ENCODE data around the gene MYO6.

MYO6 gene

DNA sequence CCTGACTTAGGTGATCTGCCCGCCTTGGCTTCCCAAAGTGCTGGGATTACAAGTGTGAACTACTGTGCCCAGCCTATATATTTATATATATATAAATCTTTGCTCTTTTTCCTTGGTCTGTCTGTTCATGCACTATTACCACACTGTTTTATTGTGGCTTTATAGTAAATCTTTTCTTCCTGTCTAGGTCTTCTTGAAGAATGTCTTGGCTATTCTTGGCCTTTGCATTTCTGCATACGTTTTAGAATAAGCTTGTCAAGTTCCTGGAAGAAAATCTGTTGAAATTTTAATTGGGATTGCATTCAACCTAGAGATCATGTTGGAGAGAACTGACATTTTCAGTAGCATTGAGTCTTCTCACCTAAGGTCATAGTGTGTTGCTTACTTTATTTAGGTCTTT lies 37.1 kb downstream of the MYO6 start:
- no peaks in the 10 kb centered on the region for H3K79me2 ChIP-seq (ENCODE audit: insufficient read depth, low read depth)
- no peaks in the 10 kb centered on the region for H4K20me1 ChIP-seq (ENCODE audit: insufficient read depth)
- H3K4me3 ChIP-seq (IDR thresholded peaks at IDR 0.05; ENCODE audit: insufficient read depth, low read depth, low read length): no peak overlapping the region
- H3K36me3 ChIP-seq (ENCODE audit: insufficient read depth): no peaks in the 10 kb centered on the region
- no peaks in the 10 kb centered on the region for H3K4me1 ChIP-seq (ENCODE audit: low read depth, poor library complexity, severe bottlenecking)
- no peaks in the 10 kb centered on the region for H3K27me3 ChIP-seq (ENCODE audit: insufficient read depth, low read depth)
- TF ChIP-seq, protein P1, sequence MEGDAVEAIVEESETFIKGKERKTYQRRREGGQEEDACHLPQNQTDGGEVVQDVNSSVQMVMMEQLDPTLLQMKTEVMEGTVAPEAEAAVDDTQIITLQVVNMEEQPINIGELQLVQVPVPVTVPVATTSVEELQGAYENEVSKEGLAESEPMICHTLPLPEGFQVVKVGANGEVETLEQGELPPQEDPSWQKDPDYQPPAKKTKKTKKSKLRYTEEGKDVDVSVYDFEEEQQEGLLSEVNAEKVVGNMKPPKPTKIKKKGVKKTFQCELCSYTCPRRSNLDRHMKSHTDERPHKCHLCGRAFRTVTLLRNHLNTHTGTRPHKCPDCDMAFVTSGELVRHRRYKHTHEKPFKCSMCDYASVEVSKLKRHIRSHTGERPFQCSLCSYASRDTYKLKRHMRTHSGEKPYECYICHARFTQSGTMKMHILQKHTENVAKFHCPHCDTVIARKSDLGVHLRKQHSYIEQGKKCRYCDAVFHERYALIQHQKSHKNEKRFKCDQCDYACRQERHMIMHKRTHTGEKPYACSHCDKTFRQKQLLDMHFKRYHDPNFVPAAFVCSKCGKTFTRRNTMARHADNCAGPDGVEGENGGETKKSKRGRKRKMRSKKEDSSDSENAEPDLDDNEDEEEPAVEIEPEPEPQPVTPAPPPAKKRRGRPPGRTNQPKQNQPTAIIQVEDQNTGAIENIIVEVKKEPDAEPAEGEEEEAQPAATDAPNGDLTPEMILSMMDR (conservative IDR thresholded peaks at IDR 0.05; ENCODE audit: low read depth, low read length): no peak
- H3K4me2 ChIP-seq: no peak overlapping the region
- no peak overlapping the region for H3K9ac ChIP-seq
- H3K27ac ChIP-seq: no peak overlapping the region
- H2AFZ ChIP-seq (ENCODE audit: low read depth): no peak overlapping the region

- Histone ChIP-seq H2AFZ (ENCODE audit: low read depth) (no peak overlapping the region), H3K4me1 (ENCODE audit: low read depth, poor library complexity, severe bottlenecking) (no peaks in the 10 kb centered on the region), H3K27ac (no peak overlapping the region), H4K20me1 (ENCODE audit: insufficient read depth) (no peaks in the 10 kb centered on the region), H3K36me3 (ENCODE audit: insufficient read depth) (no peaks in the 10 kb centered on the region), H3K79me2 (ENCODE audit: insufficient read depth, low read depth) (no peaks in the 10 kb centered on the region), H3K27me3 (ENCODE audit: insufficient read depth, low read depth) (no peaks in the 10 kb centered on the region), H3K4me3 (IDR thresholded peaks at IDR 0.05; ENCODE audit: insufficient read depth, low read depth, low read length) (no peak overlapping the region), H3K9ac (no peak overlapping the region), H3K4me2 (no peak overlapping the region)
- TF ChIP-seq, protein P1 (conservative IDR thresholded peaks at IDR 0.05; ENCODE audit: low read depth, low read length): no peak
These were observed 39.9 kb downstream of the MYO6 start for GRCh38 chr6:75788894-75789293.

GRCh38 chr6:75791881-75792280 lies 42.8 kb downstream of the MYO6 start:
- Histone ChIP-seq H2AFZ (ENCODE audit: low read depth) (no peak overlapping the region), H3K27me3 (ENCODE audit: insufficient read depth, low read depth) (no peaks in the 10 kb centered on the region), H3K4me1 (ENCODE audit: low read depth, poor library complexity, severe bottlenecking) (no peaks in the 10 kb centered on the region), H3K79me2 (ENCODE audit: insufficient read depth, low read depth) (no peaks in the 10 kb centered on the region), H3K4me3 (IDR thresholded peaks at IDR 0.05; ENCODE audit: insufficient read depth, low read depth, low read length) (no peak overlapping the region), H3K4me2 (no peak overlapping the region), H3K36me3 (ENCODE audit: insufficient read depth) (no peaks in the 10 kb centered on the region), H3K27ac (no peak overlapping the region), H4K20me1 (ENCODE audit: insufficient read depth) (no peaks in the 10 kb centered on the region), H3K9ac (no peak overlapping the region)
- TF ChIP-seq, protein P1 (conservative IDR thresholded peaks at IDR 0.05; ENCODE audit: low read depth, low read length): no peak

GRCh38 chr6:75794351-75794846 lies 45.4 kb downstream of the MYO6 start:
- H2AFZ ChIP-seq (ENCODE audit: low read depth): no peak overlapping the region
- H3K27ac ChIP-seq: no peak overlapping the region
- TF ChIP-seq, protein P1 (conservative IDR thresholded peaks at IDR 0.05; ENCODE audit: low read depth, low read length): no peak
- H3K4me2 ChIP-seq: no peak overlapping the region
- H3K36me3 ChIP-seq (ENCODE audit: insufficient read depth): no peaks in the 10 kb centered on the region
- H3K4me1 ChIP-seq (ENCODE audit: low read depth, poor library complexity, severe bottlenecking): no peaks in the 10 kb centered on the region
- H3K9ac ChIP-seq: no peak overlapping the region
- H3K79me2 ChIP-seq (ENCODE audit: insufficient read depth, low read depth): no peaks in the 10 kb centered on the region
- no peaks in the 10 kb centered on the region for H4K20me1 ChIP-seq (ENCODE audit: insufficient read depth)
- H3K4me3 ChIP-seq (IDR thresholded peaks at IDR 0.05; ENCODE audit: insufficient read depth, low read depth, low read length): no peak overlapping the region
- no peaks in the 10 kb centered on the region for H3K27me3 ChIP-seq (ENCODE audit: insufficient read depth, low read depth)
